NCI-H2171 (cell line): Measurements from ENCODE around the gene ASB1.
"Not testable (repeated sequence)": the region's sequence is repeated elsewhere in the genome, so short reads cannot be mapped to it uniquely, and the experiment has no call there.

Source experiments
- DNase-seq: peaks from one replicate; lab custom pipeline; 2025; lab: John Stamatoyannopoulos, UW

ASB1 gene

GRCh38 chr2:238423561-238424312, 3.0 kb upstream of the ASB1 start:
- no peak for DNase-seq

- no peak for DNase-seq
These were observed 2.4 kb upstream of the ASB1 start for GRCh38 chr2:238424313-238424700.

GRCh38 chr2:238425505-238425978, 1.2 kb upstream of the ASB1 start:
- no peak for DNase-seq

DNA sequence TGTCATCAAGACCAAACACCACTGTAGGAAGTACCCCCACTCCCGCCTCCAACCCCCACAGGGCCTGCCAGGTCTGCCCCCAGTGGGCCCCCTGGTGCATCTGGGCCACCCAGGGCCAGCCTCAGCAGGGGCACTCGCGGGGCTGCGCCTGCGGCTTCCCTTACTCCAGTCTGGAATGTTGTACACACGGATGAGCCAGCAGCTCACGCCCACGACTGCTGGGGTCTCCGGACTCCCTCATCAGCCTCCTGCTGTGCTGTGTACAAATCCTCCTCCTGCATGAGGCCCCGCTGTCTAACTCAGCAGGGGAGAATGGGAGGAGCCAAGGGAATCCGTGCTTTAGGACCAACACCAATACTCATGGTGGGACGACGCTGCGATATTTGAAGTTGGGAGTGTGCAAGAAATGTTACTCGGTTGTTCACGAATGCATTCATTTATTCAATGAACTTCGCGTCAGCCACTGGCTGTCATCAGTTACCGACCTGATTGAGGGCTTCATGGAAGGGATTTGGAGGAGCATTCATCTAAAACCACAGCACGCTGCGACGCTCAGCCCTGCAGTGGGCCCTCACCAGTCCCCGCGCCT, 654 bp upstream of the ASB1 start:
- DNase-seq: peak; percentile 12

- no peak for DNase-seq
These were observed 872 bp downstream of the ASB1 start for GRCh38 chr2:238427435-238428162.

GRCh38 chr2:238428866-238429265, 2.1 kb downstream of the ASB1 start:
- no peak for DNase-seq

DNA sequence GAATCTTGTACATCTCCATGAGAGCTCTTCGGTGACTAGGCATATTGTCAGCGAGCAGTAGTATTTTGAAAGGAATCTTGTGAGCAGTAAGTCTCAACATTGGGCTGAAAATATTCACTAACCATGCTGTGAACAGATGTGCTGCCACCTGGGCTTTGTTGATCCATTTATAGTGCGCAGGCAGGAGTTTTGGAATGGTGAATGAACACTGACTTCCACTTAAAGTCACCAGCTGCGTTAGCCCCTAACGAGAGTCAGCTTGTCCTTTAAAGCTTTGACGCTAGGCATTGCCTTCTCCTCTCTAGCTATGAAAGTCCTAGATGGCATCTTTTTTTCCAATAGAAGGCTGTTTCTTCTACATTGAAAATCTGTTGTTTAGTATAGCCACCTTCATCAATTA, 4.1 kb downstream of the ASB1 start:
- no peak for DNase-seq

- no peak for DNase-seq
These were observed 4.7 kb downstream of the ASB1 start for GRCh38 chr2:238431456-238431855.

DNA sequence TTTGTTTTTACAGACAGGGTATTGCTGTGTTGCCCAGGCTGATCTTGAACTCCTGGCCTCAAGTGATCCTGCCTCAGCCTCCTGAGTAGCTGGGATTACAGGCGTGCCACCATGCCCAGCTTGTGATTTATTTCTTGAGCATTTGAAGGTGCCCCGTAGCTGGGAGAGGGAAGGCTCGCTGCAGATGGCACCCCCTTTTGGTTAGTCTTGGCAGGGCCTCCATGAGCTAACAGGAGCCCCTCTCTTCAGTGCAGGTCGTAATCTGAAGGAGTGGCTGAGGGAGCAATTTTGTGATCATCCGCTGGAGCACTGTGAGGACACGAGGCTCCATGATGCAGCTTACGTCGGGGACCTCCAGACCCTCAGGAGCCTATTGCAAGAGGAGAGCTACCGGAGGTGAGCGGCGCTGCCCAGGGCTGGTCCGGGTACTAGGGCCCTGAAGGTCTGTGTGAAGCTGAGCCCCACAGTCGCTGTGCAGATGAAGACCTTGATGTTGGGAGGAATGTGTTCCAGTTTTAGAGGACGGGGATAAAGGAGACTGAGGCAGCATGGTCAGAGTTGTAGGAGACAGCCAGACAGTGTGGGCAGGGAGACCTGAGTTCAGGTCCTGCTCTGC, 6.7 kb downstream of the ASB1 start:
- no peak for DNase-seq

DNA sequence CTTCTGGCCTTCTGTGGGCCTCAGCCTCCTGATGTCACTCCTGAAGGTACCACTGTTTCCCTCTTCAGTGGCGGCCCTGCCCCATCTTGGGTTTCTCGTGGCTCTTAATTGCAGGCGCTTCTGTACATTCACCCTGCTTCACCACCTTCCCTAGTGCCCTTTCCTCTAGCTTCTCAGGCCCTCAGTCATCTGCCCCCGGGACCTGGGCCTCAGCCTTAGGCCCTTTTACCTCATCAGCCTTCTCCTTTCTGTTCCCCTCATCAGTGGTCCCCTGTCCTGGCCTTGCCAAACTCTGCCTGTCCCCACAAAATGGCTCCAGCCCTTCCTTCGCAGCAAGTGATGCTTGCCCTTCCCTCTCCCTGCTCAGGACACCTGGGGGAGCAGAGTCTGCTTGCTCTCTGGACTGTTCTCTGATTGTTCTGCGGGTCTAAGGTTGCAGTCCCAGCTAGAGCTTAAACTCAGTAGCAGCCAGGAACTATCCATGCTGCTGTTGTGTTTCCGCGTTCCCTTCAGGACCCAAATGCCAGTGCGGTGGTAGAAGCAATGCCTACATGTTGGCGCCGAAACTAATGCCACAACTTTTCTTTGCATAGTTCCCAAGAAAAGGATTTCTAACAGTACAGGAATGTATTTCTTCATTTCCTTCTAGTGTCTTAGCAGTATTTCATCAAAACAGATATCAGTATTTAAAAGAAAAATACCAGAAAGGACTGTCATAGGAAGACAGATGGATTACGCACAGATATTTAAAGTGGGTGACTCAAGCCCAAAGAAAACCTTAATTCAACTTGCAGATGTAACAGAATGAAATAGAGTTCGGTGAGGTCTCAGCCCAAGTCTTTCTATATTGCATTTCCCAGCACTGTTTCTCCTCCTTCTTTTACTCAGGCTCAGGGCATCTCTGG, 7.5 kb downstream of the ASB1 start:
- DNase-seq: no peak

GRCh38 chr2:238434846-238435751, 8.4 kb downstream of the ASB1 start:
- DNase-seq: no peak

DNA sequence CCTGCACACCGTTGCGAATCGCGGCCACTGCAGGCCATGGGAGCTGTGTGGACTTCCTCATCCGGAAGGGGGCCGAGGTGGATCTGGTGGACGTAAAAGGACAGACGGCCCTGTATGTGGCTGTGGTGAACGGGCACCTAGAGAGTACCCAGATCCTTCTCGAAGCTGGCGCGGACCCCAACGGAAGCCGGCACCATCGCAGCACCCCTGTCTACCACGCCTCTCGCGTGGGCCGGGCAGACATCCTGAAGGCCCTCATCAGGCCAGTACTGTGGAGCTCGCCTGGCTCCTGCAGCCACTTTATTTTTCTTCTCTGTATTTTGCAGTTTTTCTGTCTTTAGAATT, 9.0 kb downstream of the ASB1 start:
- DNase-seq: no peak

DNA sequence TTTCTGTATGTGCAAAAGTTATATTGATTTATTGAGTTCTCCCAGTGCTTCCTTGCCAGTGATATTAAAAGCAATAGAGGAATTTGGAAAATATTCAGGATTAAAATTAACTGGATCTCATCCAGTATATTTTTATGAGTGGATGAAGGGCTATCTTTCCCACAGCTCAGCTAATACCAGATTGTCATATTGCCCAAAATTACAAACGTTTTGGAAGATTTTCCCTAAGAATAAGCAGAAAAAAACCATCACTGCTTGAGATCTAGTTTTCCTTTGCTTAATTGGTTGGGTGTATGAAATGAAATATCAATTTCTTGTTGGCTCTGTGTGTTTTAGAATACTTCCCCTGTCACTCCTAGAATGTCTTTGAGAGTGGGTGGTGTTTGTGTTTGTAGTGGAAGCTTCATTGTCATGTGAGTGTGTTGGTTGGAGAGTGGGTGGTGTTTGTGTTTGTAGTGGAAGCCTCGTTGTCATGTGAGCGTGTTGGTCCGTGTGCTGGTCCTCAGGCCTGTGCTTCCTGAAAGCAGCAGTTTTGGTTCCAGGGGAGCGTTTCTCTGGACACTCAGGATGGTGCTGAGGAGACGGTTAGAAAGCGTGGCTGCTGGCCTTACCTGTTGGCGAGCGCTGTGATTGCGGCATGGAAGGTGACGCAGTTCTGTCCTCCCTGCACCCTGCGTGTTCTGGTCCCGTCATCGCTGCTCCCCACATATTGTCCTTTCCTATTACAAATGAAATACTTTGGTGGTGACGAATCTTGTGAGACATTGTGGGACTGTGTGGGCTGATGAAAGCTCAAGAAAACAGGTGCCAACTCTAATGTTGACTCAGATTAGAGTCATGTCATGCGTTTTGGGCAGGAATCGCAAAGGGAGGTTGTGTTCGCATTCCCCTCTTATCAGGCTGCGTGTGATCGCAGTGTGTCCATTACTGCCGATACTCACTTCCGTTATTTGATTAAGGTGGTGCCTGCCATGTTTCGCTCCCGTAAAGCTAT, 12.4 kb downstream of the ASB1 start:
- no peak for DNase-seq

- DNase-seq: no peak
These were observed 13.2 kb downstream of the ASB1 start for GRCh38 chr2:238439917-238440316.

GRCh38 chr2:238440331-238440730, 13.6 kb downstream of the ASB1 start:
- no peak for DNase-seq

- no peak for DNase-seq
These were observed 14.0 kb downstream of the ASB1 start for GRCh38 chr2:238440767-238441166.

- DNase-seq: no peak
These were observed 14.8 kb downstream of the ASB1 start for GRCh38 chr2:238441262-238442114.

- not testable (repeated sequence) for DNase-seq
These were observed 15.5 kb downstream of the ASB1 start for GRCh38 chr2:238442257-238442656.
